Astrocyte of the spinal cord (primary cell): ENCODE measurements around the gene C19orf25.

ENCODE experiments used
- DNase-seq: peaks from one replicate; pipeline ENCODE4 v3.0.0; 2011; ENCODE audit warnings: low read depth, low spot score
- H3K4me3 ChIP-seq: 2 replicates; pipeline ENCODE4 v1.5.1; 2011; ENCODE audit warnings: low read depth, mild to moderate bottlenecking, low read length, moderate library complexity
- CTCF ChIP-seq: IDR thresholded peaks from 2 replicates; pipeline ENCODE4 v1.5.1; 2012; ENCODE audit warnings: low read depth, mild to moderate bottlenecking, low read length, inconsistent platforms
- in situ Hi-C: cut with HindIII; loops from 2 replicates; pipeline ENCODE4 v1.10.0; 2017; ENCODE audit warnings: low sequenced_read_pairs

C19orf25 gene

GRCh38 chr19:1491114-1491848, 12.3 kb upstream of the C19orf25 start, which contains the start of gene REEP6:
Gene REEP6 (plus strand): TSS chr19:1491181. CDS start chr19:1491270, 89 bp downstream.
- in situ Hi-C loops, result no loop called here
- no peak for TF ChIP-seq CTCF
- DNase-seq, result no peak
- peak within 1 kb of the TSS; percentile 57 for H3K4me3 ChIP-seq

- no peak for TF ChIP-seq CTCF
- DNase-seq, result peak; percentile 99
- in situ Hi-C loops, result no loop called here
- peak within 1 kb of the TSS; percentile 57 for H3K4me3 ChIP-seq
Measured at GRCh38 chr19:1490311-1491113, 11.5 kb upstream of the C19orf25 start, which contains the start of gene PCSK4. Gene PCSK4 (minus strand): TSS chr19:1490350. CDS start chr19:1490346, 4 bp downstream.

- no peak for DNase-seq
- TF ChIP-seq CTCF, result no peak
- in situ Hi-C loops, result no loop called here
- peak overlapping the region; percentile 57 for H3K4me3 ChIP-seq
Measured at GRCh38 chr19:1489463-1490310, 10.7 kb upstream of the C19orf25 start.

- DNase-seq, result no peak
- in situ Hi-C loops, result no loop called here
- no peak overlapping the region for H3K4me3 ChIP-seq
- TF ChIP-seq CTCF, result no peak
Measured at GRCh38 chr19:1488282-1488601, 9.2 kb upstream of the C19orf25 start.

- in situ Hi-C loops, result no loop called here
- TF ChIP-seq CTCF, result no peak
- no peak for DNase-seq
- H3K4me3 ChIP-seq, result no peak overlapping the region
Measured at GRCh38 chr19:1487576-1488281, 8.7 kb upstream of the C19orf25 start.
